SH-SY5Y (cell line): ENCODE measurements around the gene ENKD1.

ENCODE experiments used
- GATA2 ChIP-seq: IDR thresholded peaks from 2 replicates; pipeline ENCODE4 v1.6.1; 2011; ENCODE audit warnings: mild to moderate bottlenecking, low read depth, low read length
- GATA3 ChIP-seq: IDR thresholded peaks from 2 replicates; pipeline ENCODE4 v1.6.1; 2011; ENCODE audit warnings: low read depth, mild to moderate bottlenecking, low read length, moderate library complexity

- TF ChIP-seq GATA2, result no peak
- TF ChIP-seq GATA3, result no peak
Measured at GRCh38 chr16:67666032-67666551, 458 bp downstream of the ENKD1 start.
